IPS-NIHi7 (cell line): ENCODE results near the gene ODC1.
"Not testable (repeated sequence)": the region's sequence is repeated elsewhere in the genome, so short reads cannot be mapped to it uniquely, and the experiment has no call there.

Experiments used
- DNase-seq: peaks from one replicate; pipeline ENCODE4 v3.0.0; 2012; ENCODE audit warnings: mixed read lengths; ENCODE audit errors: extremely low spot score

Gene ODC1

GRCh38 chr2:10447895-10448575 lies at the start of gene ODC1:
Gene ODC1, minus strand, starts transcription at chr2:10448327. Its CDS starts 3,295 bp downstream, at chr2:10445032.
- no peak for DNase-seq

- peak; percentile 65 for DNase-seq
Measured at GRCh38 chr2:10497797-10498251, 49.7 kb upstream of the ODC1 start.

DNA sequence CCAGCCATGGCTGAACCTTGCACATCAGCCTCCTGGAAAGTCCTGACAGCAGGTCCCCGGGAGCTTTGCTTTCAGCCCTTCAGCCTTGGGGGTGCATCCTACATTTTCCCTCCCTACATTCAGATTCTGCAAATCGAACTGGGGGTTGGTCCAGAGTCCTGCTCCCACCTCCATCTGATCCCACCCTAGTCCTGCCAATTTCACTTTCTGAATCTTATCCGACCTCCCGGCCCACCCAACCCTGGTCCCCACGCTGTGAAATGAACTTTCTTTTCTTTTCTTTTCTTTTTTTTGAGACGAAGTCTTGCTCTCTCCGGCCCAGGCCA lies 47.8 kb upstream of the ODC1 start:
- DNase-seq: no peak

DNA sequence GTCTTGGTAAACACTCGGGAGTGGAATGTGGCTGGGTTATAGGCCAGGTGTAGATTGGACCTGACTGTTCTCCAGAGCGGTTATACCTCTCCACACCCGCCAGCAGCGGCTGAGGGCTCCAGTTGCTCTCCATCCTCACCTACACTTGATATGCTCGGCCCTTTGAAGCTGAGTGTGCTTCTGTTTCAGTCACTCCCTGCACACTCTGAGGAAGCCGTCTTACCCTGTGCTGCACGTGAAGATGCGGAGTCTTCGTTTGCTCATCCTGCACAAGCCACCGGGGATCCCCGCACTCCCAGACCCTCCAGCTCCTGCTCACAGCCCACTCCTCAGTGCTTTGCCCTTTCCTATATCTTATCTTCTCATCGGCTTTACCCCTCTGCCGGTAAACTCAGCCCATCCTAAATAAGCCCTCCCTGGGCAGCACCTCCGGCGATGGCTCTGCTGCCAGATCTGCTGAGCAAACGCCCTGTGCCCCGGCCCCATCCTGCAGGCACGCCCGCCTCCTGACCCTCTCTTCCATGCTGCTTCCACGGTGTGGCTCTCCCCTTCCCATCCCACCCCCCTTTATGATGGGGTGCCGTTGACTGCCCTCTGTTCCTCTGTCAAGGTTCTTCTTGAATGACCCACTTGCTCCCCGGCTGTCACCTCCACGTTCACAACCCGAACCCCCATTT lies 47.3 kb upstream of the ODC1 start:
- no peak for DNase-seq

DNA sequence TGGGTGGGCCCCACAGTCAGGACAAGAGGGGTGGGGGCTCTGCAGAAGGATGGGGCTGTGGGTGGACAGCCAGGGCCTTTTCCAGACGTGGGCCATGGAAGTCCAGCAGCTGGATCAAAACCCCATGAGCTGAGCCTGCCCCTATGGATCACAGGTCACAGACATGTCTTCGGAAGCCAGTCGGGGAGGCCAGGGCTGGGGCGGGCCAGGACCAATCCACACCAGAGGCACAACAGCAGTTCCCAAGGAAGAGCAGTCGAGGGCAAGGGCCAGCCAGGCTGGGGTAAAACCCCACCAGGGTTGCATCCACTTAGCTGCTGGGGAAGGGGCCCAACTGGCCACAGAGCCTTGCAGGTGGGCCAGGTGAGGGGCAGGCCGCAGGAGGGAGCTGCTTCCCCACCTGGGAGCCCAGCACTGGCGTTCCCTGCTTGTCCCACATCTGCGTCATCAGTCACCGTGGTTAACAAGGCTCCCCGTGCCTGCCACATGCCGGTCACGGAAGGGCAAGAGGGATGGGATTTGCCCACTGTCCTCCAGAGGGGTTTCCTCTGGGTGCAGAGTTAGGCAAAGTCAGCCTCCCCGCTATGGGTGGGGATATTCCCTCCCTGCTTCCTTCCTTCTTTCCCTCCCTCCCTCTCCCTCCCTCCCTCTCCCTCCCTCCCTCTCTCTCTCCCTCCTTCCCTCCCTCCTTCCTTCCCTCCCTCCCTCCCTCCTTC lies 46.4 kb upstream of the ODC1 start:
- no peak for DNase-seq

- no peak for DNase-seq
Measured at GRCh38 chr2:10493634-10494281, 45.6 kb upstream of the ODC1 start.

GRCh38 chr2:10493075-10493633 lies 45.0 kb upstream of the ODC1 start:
- DNase-seq: no peak

- no peak for DNase-seq
Measured at GRCh38 chr2:10490806-10491291, 42.7 kb upstream of the ODC1 start.

- DNase-seq: no peak
Measured at GRCh38 chr2:10489842-10490555, 41.9 kb upstream of the ODC1 start.

DNA sequence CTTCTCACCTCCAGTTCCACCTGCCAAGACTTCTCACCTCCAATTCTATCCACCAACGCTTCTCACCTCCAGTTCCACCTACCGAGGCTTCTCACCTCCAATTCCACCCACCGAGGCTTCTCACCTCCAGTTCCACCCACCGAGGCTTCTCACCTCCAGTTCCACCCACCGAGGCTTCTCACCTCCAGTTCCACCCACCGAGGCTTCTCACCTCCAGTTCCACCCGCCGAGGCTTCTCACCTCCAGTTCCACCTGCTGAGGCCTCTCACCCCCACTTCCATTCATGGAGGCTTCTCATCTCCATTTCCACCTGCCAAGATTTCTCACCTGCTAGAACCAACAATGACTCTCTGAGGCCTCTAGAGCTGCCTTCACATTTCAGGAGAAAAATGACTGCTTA lies 40.0 kb upstream of the ODC1 start:
- not testable (repeated sequence) for DNase-seq

DNA sequence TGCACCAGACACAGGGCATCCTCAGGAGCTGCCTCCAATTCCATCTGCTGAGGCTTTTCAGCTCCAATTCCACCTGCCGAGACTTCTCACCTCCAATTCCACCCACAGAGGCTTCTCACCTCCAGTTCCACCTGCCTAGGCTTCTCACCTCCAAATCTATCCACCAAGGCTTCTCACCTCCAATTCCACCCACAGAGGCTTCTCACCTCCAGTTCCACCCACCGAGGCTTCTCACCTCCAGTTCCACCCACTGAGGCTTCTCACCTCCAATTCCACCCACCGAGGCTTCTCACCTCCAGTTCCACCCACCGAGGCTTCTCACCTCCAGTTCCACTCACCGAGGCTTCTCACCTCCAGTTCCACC lies 39.6 kb upstream of the ODC1 start:
- DNase-seq: not testable (repeated sequence)

- DNase-seq: no peak
Measured at GRCh38 chr2:10487081-10487740, 39.1 kb upstream of the ODC1 start.

- no peak for DNase-seq
Measured at GRCh38 chr2:10486601-10487079, 38.5 kb upstream of the ODC1 start.

GRCh38 chr2:10486091-10486490 lies 38.0 kb upstream of the ODC1 start:
- no peak for DNase-seq

- no peak for DNase-seq
Measured at GRCh38 chr2:10482913-10483312, 34.8 kb upstream of the ODC1 start.

DNA sequence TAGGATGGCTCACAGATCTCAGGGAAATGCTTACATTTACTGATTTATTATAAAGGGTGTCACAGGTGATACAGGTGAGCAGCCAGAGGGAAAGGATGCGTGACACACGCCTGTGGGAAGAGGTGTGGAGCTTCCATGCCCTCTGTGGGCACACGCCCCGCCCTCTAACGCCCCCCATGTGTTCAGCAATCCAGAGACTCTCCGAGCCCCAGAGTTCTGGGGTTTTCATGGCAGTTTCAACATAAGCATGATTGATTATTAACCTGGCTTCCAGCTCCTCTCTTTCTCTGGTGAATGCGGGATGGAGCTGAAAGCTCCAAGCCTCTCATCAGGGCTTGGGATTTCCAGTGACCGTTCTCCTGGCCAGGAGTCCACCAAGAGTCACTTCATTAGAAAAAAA lies 34.3 kb upstream of the ODC1 start:
- no peak for DNase-seq

GRCh38 chr2:10481666-10482157 lies 33.6 kb upstream of the ODC1 start:
- no peak for DNase-seq

GRCh38 chr2:10481055-10481665 lies 33.0 kb upstream of the ODC1 start:
- DNase-seq: no peak

GRCh38 chr2:10480359-10480949 lies 32.3 kb upstream of the ODC1 start:
- DNase-seq: no peak

DNA sequence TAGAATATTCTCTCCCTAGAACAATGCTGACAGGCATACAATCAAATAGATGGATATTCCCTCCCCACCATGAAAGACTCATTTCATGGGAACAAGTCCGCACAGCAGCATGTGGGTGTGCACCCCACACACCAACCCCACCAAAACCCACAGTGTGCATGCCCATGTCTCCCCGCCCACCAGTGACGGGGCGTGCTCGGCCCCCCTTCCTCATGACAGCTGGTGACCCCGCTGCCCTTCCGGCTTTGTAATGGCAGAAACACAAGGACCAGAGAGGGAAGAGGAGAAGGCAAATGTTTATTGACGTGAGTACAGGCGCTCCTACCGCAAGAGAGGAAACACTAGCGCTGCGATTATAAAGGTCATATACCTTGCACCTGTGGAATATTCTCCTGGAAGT lies 30.8 kb upstream of the ODC1 start:
- no peak for DNase-seq
